ENCODE data around the gene KCNN2. TPM values are rescaled to one million over a fixed set of nuclear protein-coding genes. Genes with fewer than 3 reads are reported as not detected.
A peak's percentile ranks its signal among the peaks of the same experiment; 100 is the strongest.

The KCNN2 gene
- total RNA-seq, 1 donor from 2014 or later, result not detected

- TF ChIP-seq CTCF (IDR thresholded peaks at IDR 0.05; ENCODE audit: insufficient read depth, low read length, severe bottlenecking), result no peak
- Histone ChIP-seq H3K27me3 (ENCODE audit: control insufficient read depth, insufficient read depth, low read length) (peaks cover 16% of the 10 kb centered on the region), H3K4me3 (ENCODE audit: low read depth, low read length) (no peak overlapping the region), H3K36me3 (ENCODE audit: control insufficient read depth, insufficient read depth, low read length) (no peaks in the 10 kb centered on the region)
- FAIRE-seq (no peak), DNase-seq (ENCODE audit: low read depth) (no peak)
These were observed 3.5 kb upstream of the KCNN2 start for GRCh38 chr5:114358329-114358728.

GRCh38 chr5:114360357-114360756 is 1.5 kb upstream of the KCNN2 start:
- no peak for FAIRE-seq
- TF ChIP-seq CTCF (IDR thresholded peaks at IDR 0.05; ENCODE audit: insufficient read depth, low read length, severe bottlenecking), result no peak

GRCh38 chr5:114360816-114361723 is 800 bp upstream of the KCNN2 start:
- Histone ChIP-seq H3K27me3 (ENCODE audit: control insufficient read depth, insufficient read depth, low read length) (peaks cover 24% of the 10 kb centered on the region), H3K4me3 (ENCODE audit: low read depth, low read length) (peak overlapping the region; percentile 21), H3K36me3 (ENCODE audit: control insufficient read depth, insufficient read depth, low read length) (no peaks in the 10 kb centered on the region)
- TF ChIP-seq CTCF (IDR thresholded peaks at IDR 0.05; ENCODE audit: insufficient read depth, low read length, severe bottlenecking), result no peak
- DNase-seq (ENCODE audit: low read depth), result no peak
- no peak for FAIRE-seq

More at GRCh38 chr5:114360357-114360756, 1.5 kb upstream of the KCNN2 start:
- H3K27me3 ChIP-seq (ENCODE audit: control insufficient read depth, insufficient read depth, low read length), result peaks cover 24% of the 10 kb centered on the region
- no peaks in the 10 kb centered on the region for H3K36me3 ChIP-seq (ENCODE audit: control insufficient read depth, insufficient read depth, low read length)
- no peak for DNase-seq (ENCODE audit: low read depth)
- H3K4me3 ChIP-seq (ENCODE audit: low read depth, low read length), result no peak overlapping the region

GRCh38 chr5:114362197-114362976 is 517 bp downstream of the KCNN2 start:
- no peak for TF ChIP-seq CTCF (IDR thresholded peaks at IDR 0.05; ENCODE audit: insufficient read depth, low read length, severe bottlenecking)
- FAIRE-seq (no peak), DNase-seq (ENCODE audit: low read depth) (no peak)
- H3K36me3 ChIP-seq (ENCODE audit: control insufficient read depth, insufficient read depth, low read length), result no peaks in the 10 kb centered on the region
- peak overlapping the region; percentile 21 for H3K4me3 ChIP-seq (ENCODE audit: low read depth, low read length)
- peaks cover 24% of the 10 kb centered on the region for H3K27me3 ChIP-seq (ENCODE audit: control insufficient read depth, insufficient read depth, low read length)

GRCh38 chr5:114362977-114363761 is 1.3 kb downstream of the KCNN2 start:
- H3K4me3 ChIP-seq (ENCODE audit: low read depth, low read length), result no peak overlapping the region
- H3K27me3 ChIP-seq (ENCODE audit: control insufficient read depth, insufficient read depth, low read length), result peaks cover 24% of the 10 kb centered on the region
- no peaks in the 10 kb centered on the region for H3K36me3 ChIP-seq (ENCODE audit: control insufficient read depth, insufficient read depth, low read length)
- FAIRE-seq (no peak), DNase-seq (ENCODE audit: low read depth) (no peak)
- TF ChIP-seq CTCF (IDR thresholded peaks at IDR 0.05; ENCODE audit: insufficient read depth, low read length, severe bottlenecking), result no peak
